Astrocyte of the spinal cord (primary cell): Measurements from ENCODE around the gene MAGEB16.

Source experiments
- DNase-seq: peaks from one replicate; pipeline ENCODE4 v3.0.0; 2011; ENCODE audit warnings: low read depth, low spot score
- H3K4me3 ChIP-seq: 2 replicates; pipeline ENCODE4 v1.5.1; 2011; ENCODE audit warnings: low read depth, mild to moderate bottlenecking, low read length, moderate library complexity
- in situ Hi-C: cut with HindIII; loops from 2 replicates; pipeline ENCODE4 v1.10.0; 2017; ENCODE audit warnings: low sequenced_read_pairs
- TF ChIP-seq, protein P1 (sequence below): IDR thresholded peaks from 2 replicates; pipeline ENCODE4 v1.5.1; 2012; ENCODE audit warnings: low read depth, mild to moderate bottlenecking, low read length, inconsistent platforms

Gene MAGEB16

DNA sequence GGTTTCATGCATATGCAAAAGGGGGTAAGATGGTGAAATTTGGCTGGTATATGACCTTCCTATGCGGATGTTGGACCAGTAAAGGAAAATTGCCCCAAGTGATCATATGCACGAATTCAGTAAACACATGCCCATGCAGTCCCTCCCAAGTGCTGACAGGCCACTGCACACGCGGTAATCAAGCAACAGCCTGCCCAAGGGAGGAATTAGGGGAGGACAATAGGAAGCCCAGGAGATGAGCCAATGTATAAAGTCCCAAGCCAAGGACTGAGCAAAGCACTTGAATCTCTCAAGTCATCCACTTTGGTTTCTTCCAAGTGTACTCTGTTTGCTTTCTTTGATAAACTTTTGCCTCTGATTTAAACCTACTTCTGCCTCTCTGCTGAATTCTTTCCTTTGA is 21.1 kb downstream of the MAGEB16 start:
- in situ Hi-C loops: no loop called here
- H3K4me3 ChIP-seq: no peak overlapping the region
- TF ChIP-seq, protein P1, sequence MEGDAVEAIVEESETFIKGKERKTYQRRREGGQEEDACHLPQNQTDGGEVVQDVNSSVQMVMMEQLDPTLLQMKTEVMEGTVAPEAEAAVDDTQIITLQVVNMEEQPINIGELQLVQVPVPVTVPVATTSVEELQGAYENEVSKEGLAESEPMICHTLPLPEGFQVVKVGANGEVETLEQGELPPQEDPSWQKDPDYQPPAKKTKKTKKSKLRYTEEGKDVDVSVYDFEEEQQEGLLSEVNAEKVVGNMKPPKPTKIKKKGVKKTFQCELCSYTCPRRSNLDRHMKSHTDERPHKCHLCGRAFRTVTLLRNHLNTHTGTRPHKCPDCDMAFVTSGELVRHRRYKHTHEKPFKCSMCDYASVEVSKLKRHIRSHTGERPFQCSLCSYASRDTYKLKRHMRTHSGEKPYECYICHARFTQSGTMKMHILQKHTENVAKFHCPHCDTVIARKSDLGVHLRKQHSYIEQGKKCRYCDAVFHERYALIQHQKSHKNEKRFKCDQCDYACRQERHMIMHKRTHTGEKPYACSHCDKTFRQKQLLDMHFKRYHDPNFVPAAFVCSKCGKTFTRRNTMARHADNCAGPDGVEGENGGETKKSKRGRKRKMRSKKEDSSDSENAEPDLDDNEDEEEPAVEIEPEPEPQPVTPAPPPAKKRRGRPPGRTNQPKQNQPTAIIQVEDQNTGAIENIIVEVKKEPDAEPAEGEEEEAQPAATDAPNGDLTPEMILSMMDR: no peak

DNA sequence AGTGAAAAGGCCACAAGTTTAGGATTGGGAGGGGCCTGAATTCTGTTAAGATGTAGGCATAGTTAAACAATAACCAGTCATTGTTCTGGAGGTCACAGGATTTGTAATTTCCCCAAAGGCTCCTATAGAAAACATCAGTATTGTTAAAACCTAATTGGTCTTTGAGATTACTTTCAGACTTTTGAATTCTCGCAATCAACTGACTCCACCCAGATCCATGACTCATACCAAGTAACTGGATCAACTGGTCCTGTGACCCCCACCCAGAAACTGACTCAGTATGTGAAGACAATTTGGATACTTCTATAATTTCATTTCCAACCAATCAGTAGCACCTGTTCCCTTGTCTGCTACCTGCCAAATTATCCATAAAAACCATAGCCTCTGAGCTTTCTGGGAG is 28.4 kb downstream of the MAGEB16 start:
- no peak for DNase-seq
- in situ Hi-C loops: no loop called here
- no peak overlapping the region for H3K4me3 ChIP-seq
- TF ChIP-seq, protein P1: no peak

More for the DNA sequence above, 21.1 kb downstream of the MAGEB16 start:
- no peak for DNase-seq

DNA sequence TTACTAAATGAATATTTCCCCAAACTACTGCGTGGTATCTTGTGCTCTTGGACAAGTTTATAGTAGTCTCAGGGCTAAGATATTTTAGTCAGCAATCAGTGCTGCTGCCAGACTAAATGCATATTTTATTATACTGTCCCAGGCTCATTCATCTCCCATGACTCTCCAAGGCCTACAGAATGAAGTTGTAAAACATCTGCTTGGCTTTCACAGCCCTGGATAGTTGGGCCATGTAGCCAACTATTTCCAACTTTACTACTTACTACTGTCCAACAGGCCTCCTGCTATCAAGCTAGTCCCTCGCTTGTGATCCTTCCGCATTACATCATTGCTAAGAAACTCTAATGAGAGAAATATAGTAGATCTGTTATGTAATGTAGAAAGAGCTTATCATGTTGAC is 31.4 kb downstream of the MAGEB16 start:
- H3K4me3 ChIP-seq: no peak overlapping the region
- no peak for DNase-seq
- in situ Hi-C loops: no loop called here
- TF ChIP-seq, protein P1: no peak

DNA sequence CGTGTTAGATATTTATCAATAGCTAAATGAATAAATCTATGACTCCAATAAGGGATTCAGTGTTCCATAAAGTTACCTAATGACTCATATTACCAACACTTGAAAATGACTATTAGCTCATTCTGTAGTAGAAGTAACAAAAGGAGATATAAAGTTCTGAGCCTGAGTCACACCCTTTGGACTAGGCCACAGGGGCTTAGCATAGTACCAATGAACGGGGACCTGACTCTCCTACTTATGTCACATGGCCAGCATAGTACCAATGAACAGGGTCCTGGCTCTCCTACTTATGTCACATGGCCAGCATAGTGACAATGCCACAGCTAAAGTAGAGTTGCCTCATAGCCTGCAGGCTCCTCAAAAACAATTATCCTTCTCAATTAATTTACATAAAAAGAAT is 43.7 kb downstream of the MAGEB16 start:
- DNase-seq: no peak
- in situ Hi-C loops: no loop called here
- TF ChIP-seq, protein P1: no peak
- H3K4me3 ChIP-seq: no peak overlapping the region

DNA sequence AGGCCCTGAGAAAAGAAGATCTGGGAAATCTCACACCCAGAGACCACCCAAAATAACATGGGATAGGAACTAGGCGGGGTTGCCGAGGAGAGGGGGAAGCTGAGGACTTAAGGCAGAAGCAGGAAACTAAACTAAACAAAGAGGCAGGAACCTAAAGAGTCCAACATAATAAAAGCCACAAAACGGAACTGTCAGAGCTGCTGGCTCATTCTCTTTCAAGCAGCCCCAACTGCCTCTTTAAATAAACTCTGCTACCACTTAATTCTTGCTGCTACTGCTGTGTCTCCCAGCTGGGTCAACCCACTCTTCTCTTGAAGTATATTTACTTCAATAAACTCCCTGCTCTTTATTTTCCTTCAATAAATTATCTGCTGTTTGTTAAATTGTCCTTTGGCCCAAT is 44.5 kb downstream of the MAGEB16 start:
- TF ChIP-seq, protein P1: no peak
- no peak overlapping the region for H3K4me3 ChIP-seq
- no peak for DNase-seq
- in situ Hi-C loops: no loop called here

DNA sequence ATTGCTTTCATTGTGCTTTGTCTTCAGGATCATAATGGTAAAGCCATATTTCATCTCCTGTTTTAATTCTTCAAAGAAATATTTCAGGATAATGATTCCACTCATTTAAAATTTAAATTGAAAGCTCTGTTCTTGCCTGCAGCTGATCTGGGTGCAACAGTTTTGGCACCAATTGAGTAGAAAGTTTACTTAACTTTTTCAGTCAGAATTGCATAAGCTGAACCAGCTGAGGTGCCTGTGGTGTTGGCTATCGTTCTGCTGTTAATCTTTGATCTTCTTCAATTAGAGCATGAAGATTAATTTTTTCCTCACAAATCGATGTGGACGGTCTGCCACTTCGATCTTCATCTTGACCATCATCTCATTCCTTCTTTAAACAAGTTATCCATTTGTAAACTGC is 49.6 kb downstream of the MAGEB16 start:
- TF ChIP-seq, protein P1: no peak
- in situ Hi-C loops: no loop called here
- H3K4me3 ChIP-seq: no peak overlapping the region
- no peak for DNase-seq
